ENCODE data around the gene XAGE2. TPM values are rescaled to one million over a fixed set of nuclear protein-coding genes. Genes with fewer than 3 reads are reported as not detected.
"Not testable (repeated sequence)": the region's sequence is repeated elsewhere in the genome, so short reads cannot be mapped to it uniquely, and the experiment has no call there.

XAGE2 gene, protein sequence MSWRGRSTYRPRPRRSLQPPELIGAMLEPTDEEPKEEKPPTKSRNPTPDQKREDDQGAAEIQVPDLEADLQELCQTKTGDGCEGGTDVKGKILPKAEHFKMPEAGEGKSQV
- not detected in 2 replicates for total RNA-seq

- no peak for DNase-seq (ENCODE audit: low read depth)
These were observed at the start of gene XAGE2 for GRCh38 chrX:52368368-52369055. TSS of gene XAGE2 (plus strand) at chrX:52369021. CDS start at chrX:52370015, 994 bp downstream.

GRCh38 chrX:52337410-52337809, 31.4 kb upstream of the XAGE2 start:
- no peak for DNase-seq (ENCODE audit: low read depth)

- DNase-seq (ENCODE audit: low read depth) = peak; percentile 51
These were observed 27.3 kb upstream of the XAGE2 start for GRCh38 chrX:52341493-52341892.

GRCh38 chrX:52343131-52343530, 25.7 kb upstream of the XAGE2 start:
- DNase-seq (ENCODE audit: low read depth) = not testable (repeated sequence)

DNA sequence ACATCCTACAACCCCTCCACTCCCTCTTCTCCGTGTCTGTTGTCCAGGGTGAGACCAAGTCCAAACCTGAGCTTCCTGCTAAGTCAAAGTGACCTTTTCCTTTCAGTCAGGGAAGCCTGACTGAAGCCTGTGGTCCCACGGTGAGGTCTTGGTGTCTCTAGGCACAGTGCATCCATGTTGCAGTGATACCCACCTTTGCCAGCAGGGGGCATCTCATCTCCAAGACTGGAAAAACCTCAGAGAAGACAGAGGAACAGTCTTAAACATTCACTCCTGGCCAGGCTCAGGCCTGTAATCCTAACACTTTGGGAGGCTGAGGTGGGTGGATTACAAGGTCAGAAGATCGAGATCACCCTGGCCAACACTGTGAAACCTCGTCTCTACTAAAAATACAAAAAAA, 23.4 kb upstream of the XAGE2 start:
- peak; percentile 19 for DNase-seq (ENCODE audit: low read depth)

GRCh38 chrX:52346174-52347165, 22.4 kb upstream of the XAGE2 start:
- DNase-seq (ENCODE audit: low read depth) = peak; percentile 74

GRCh38 chrX:52349681-52350080, 19.1 kb upstream of the XAGE2 start:
- DNase-seq (ENCODE audit: low read depth) = no peak

- DNase-seq (ENCODE audit: low read depth) = no peak
These were observed 16.3 kb upstream of the XAGE2 start for GRCh38 chrX:52352551-52352950.

GRCh38 chrX:52353838-52354237, 15.0 kb upstream of the XAGE2 start:
- DNase-seq (ENCODE audit: low read depth) = peak; percentile 47

- DNase-seq (ENCODE audit: low read depth) = no peak
These were observed 13.7 kb upstream of the XAGE2 start for GRCh38 chrX:52355108-52355507.

DNA sequence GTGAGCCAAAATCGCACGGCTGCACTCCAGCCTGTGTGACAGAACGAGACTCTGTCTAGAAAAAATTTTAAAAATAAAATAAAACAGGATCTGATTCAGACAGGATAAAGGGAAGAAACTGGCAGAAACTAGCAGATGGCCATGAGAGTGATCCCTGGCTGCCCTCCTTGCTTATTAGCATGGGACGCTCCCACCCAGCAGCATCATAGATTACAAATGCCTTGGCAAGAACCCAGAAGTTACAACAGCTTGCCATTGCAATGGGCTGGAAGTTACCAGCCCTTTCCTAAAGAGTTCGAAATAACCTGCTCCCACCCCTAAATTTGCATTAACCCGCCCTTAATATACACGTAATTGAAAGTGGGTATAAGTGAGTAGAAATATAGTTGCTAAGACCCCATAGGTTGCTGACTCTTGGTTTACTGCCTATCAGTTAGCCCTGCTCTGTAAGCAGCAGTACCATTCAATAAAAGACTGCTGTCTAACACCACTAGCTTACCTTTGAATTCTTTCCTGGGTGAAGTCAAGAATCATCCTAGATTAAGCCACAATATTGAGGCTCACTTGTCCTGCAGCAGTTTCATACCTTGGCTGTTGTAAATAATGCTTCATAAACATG, 9.1 kb upstream of the XAGE2 start:
- DNase-seq (ENCODE audit: low read depth) = no peak

- DNase-seq (ENCODE audit: low read depth) = no peak
These were observed 6.9 kb upstream of the XAGE2 start for GRCh38 chrX:52361941-52362340.

DNA sequence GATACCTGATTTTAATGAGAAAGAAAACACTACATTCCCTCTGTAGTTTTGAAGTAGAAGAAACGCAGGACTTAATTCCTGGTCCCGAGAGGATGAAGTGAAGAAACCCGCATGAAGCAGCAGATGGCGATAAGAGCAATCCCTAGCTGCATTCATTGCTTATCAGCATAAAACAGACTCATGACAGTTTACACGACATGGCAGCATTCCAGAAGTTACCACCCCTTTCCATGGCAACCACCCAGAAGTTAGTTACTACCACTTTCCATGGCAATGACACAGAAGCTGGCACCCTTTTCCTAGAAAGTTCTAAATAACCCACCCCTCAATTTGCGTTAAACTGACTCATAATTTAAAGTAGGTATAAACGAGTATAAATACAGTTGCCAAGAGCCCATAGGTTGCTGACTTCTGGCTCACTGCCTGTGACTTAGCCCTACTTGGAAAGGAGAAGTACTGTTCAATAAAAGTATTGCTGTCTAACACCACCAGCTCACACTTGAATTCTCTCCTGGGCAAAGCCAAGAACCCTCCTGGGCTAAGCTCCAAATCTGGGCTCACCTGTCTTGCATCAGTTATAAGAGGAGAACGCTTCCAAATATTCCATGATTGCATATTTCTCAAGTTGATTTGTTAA, 5.5 kb upstream of the XAGE2 start:
- DNase-seq (ENCODE audit: low read depth) = no peak

DNA sequence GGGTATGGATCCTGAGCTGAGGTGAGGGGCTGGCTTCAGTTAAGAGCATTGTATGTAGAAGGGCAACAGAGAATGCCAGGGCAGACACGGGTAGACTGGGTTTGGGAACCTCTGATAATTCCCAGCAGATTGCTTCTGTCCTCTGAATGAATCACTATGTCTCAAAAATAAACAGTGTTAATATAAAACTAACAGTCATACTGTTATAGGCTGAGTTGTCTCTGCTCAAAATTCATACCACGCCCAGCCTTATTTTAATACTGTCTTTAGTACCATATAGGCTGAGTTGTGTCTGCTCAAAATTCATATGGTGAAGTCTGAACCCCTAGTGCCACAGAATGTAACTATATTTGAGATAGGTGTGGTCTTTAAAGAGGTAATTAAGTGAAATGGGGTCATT, 10.0 kb downstream of the XAGE2 start:
- DNase-seq (ENCODE audit: low read depth) = no peak

DNA sequence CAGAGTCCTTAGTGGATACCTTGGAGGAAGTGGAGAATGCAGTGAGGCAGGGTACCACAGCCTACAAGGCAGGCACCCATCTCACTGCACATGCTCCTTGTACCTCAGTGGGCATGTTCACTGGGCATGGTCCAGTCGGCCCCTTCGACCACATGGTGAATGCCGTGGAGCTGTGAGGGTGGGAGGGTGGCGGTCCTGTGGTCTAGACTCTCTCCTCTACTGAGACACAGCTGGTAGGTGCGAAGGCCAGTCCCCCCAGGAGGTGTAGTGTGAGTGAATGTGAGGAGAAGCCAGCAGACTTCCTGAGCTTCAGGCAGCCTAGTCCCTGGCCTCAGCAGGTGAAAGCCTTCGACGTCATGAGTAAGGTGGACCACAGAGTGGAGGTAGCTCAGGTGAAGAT, 12.2 kb downstream of the XAGE2 start:
- DNase-seq (ENCODE audit: low read depth) = no peak

DNA sequence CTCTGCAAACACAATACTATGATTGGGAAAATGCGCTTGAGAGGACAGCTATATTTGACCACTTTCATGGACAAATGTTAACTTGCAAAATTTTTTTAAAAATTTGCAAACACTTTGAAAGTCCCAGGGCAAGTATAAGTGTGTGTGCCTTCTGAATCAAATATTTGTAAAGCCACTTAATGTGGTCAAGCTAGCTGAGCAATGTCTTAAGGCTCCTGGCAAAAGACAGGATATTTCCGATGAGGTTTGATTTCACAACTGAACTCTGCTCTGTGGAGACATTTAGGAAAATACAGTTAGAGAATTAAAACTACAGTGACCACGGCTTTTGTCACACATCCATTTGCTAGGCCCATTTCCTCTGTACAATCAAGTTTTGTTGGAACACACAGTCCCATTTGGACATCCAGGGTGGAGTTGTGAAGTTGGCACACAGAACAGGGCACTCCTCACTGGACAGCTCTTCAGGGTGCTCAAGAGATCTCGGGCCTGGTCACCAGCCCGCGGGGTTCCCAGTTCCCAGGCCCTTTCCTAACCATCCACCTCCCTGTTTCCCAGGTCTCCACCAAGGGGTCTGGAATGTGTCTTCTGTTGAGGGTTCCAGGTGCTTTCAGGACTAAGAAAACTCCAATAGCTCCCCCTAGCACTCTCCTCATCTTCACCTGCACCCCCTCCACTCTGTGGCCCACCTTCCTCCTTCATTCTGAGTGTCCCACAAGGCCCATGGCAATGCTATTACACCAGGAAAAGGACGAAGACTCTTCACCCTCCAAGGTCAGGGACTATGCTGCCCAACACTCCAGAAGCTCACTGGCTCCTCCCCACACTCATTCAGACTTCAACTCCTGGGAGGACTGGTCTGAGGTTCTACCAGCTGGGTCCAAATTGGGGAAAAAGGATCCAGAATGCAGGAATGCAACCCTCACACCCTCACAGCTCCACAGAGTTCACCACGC, 41.9 kb downstream of the XAGE2 start:
- DNase-seq (ENCODE audit: low read depth) = no peak

DNA sequence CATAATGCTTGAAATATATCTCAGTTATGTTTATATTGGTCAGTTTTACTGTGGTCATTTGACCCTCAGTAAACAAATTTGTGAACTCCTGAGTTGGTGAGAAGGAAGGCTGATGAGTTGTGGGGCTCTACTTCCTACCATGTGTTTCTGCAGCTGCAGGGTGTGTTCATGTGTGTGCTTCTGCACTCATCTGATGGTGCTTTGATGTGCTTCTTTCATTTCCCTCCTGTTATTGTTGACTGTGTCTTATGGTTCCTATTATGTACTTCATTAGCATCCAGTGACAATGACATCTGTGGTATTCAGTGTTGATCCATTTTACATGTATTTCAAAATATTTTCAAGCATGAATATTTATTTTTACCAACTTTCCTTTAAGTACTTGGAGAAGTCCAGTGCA, 46.5 kb downstream of the XAGE2 start:
- no peak for DNase-seq (ENCODE audit: low read depth)

GRCh38 chrX:52416816-52417215, 48.0 kb downstream of the XAGE2 start:
- DNase-seq (ENCODE audit: low read depth) = no peak

DNA sequence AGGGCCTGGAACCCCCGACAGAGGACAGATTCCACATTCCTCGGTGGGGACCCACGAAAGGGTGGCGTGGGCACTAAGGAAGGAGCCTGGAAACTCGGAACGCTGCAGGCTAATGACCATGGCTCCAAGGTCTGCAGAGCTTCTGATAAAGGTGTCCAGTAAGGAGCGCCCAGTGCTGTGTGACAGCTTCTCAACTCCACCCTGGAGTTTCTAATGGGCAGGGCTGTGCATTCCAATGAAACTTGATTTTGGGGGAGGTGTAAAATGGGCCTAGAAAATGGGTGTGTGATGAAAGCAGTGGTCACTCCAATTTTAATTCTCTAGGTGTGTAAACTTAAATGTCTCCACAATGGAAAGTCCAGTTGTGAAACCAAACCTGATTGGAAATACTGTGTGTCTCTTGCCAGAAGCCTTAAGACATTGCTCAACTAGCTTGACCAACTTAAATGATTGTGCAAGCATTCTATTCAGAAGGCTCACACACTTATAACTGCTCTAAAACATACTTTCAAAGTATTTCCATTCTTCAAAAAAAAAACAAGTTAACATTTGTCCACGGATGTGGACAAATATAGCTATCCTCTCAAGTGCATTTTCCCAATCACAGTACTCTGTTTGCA, 52.1 kb downstream of the XAGE2 start:
- DNase-seq (ENCODE audit: low read depth) = peak; percentile 24

- DNase-seq (ENCODE audit: low read depth) = no peak
These were observed 54.1 kb downstream of the XAGE2 start for GRCh38 chrX:52422884-52423283.

Data from renal cortical epithelial cell (primary cell).